BLaER1 treated with 17β-estradiol and CSF1 and Interleukin-3, amounts not matched to agents 10 nM and 100 nM (cell line): ENCODE measurements around the gene ATP11C.

Source experiments
- H3K27ac ChIP-seq, 11 experiments: shearing (Covaris generic); formaldehyde crosslinking; 2 replicates each; pipeline ENCODE4 v1.8.1; 2022
- H3K27me3 ChIP-seq, 11 experiments: shearing (Covaris generic); formaldehyde crosslinking; 2 replicates each; pipeline ENCODE4 v1.8.1; 2022
- H3K36me3 ChIP-seq, 11 experiments: shearing (Covaris generic); formaldehyde crosslinking; 2 replicates each; pipeline ENCODE4 v1.8.1; 2022
- H3K4me1 ChIP-seq, 10 experiments: shearing (Covaris generic); formaldehyde crosslinking; 2 replicates each; pipeline ENCODE4 v1.8.1; 2022
- H3K4me2 ChIP-seq, 11 experiments: shearing (Covaris generic); formaldehyde crosslinking; 2 replicates each; pipeline ENCODE4 v1.8.1; 2022
- H3K4me3 ChIP-seq, 10 experiments: shearing (Covaris generic); formaldehyde crosslinking; 2 replicates each; pipeline ENCODE4 v1.8.1; 2022
- H3K9ac ChIP-seq, 11 experiments: shearing (Covaris generic); formaldehyde crosslinking; 2 replicates each; pipeline ENCODE4 v1.8.1; 2022
- H3K9me3 ChIP-seq, 11 experiments: shearing (Covaris generic); formaldehyde crosslinking; replicated peaks in 1 of 11; 2 replicates each; pipeline ENCODE4 v1.8.1; 2022
- H4K20me1 ChIP-seq, 11 experiments: shearing (Covaris generic); formaldehyde crosslinking; 2 replicates each; pipeline ENCODE4 v1.8.1; 2022
- Cebpa-rat ChIP-seq, 11 experiments: shearing (Covaris generic); IDR thresholded peaks; 2 replicates each; pipeline ENCODE4 v1.8.1; 2022

ATP11C gene

DNA sequence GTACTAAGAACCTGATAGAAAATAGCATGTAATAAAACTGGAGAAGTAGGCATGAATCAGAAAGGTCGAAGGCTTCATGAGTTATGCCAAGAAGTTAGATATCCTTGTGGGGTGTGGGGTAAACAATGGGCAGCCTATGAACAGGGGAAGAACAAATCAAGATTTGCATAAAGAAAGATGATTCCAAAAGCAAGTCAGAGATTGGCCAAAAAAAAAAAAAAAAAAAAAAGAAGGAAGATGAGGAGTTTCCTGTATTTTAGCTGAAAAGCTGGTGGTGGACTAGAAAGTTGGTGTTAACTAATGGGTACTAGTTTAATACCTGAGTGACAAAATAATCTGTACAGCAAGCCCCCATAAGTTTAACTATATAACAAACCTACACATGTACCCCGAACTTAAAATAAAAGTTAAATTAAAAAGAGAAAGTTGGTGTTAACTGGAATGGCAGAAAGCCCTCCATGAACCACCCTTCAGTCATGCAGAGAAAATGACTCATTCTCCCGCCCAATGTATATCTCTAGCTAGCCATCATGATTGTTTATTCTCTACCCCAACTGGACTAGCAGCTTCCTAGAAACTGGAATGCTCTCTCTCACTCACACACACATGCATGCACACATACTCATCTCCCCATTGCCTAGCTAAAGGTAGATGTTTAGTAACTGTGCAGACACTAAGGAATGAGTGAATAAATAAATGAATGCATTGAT is 41.7 kb downstream of the ATP11C start:
- Histone ChIP-seq H3K4me1 (peaks cover 0 to 47% (median 0%) of the 10 kb centered on the region in 10 experiments; a peak in 6 of 20 replicates), H3K9ac (no peak overlapping the region), H3K9me3 (peaks cover 0 to 10% (median 0%) of the 10 kb centered on the region in 11 experiments; a peak in 1 of 22 replicates), H3K36me3 (0 out of 22 replicates have a peak, but pooled peaks cover 0 to 3% (median 0%) of the 10 kb centered on the region in 11 experiments), H3K4me3 (no peak overlapping the region), H4K20me1 (peaks cover 0 to 95% (median 46%) of the 10 kb centered on the region in 11 experiments; a peak in 15 of 22 replicates), H3K27me3 (peaks cover 76 to 100% (median 98%) of the 10 kb centered on the region in 11 experiments), H3K27ac (no peak overlapping the region), H3K4me2 (peak overlapping the region in 3 of 11 experiments; percentile 46 to 70 (median 69); a peak in 5 of 22 replicates)
- TF ChIP-seq Cebpa-rat (IDR thresholded peaks at IDR 0.05): no peak

DNA sequence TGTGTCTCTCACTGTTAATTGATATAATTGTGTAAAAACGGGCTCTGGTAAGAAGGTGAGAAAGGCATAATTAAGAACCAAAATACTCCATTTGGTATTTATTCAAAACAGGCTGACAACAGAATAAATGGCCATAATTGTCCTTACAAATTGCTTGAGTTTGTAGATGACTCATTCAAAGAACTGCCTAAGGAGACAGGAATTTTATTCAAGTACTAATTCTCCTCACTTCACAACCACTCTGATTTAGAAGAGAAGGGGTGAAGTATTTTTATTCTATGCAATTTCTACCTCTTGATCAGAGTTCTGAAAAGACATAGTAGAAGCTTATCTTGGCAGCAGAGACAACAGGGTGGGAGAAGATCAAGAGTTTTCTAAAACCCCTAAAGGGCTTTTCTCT is 43.1 kb downstream of the ATP11C start:
- Histone ChIP-seq H3K4me1 (peaks cover 0 to 47% (median 0%) of the 10 kb centered on the region in 10 experiments; a peak in 6 of 20 replicates), H3K27ac (no peak overlapping the region), H4K20me1 (peaks cover 0 to 93% (median 40%) of the 10 kb centered on the region in 11 experiments; a peak in 15 of 22 replicates), H3K9ac (no peak overlapping the region), H3K4me3 (no peak overlapping the region), H3K27me3 (peaks cover 79 to 100% (median 98%) of the 10 kb centered on the region in 11 experiments), H3K9me3 (peaks cover 0 to 10% (median 0%) of the 10 kb centered on the region in 11 experiments; a peak in 1 of 22 replicates), H3K4me2 (peak overlapping the region in 2 of 11 experiments; percentile 27 to 69; a peak in 1 of 22 replicates), H3K36me3 (0 out of 22 replicates have a peak, but pooled peaks cover 0 to 5% (median 0%) of the 10 kb centered on the region in 11 experiments)
- TF ChIP-seq Cebpa-rat (IDR thresholded peaks at IDR 0.05): no peak

DNA sequence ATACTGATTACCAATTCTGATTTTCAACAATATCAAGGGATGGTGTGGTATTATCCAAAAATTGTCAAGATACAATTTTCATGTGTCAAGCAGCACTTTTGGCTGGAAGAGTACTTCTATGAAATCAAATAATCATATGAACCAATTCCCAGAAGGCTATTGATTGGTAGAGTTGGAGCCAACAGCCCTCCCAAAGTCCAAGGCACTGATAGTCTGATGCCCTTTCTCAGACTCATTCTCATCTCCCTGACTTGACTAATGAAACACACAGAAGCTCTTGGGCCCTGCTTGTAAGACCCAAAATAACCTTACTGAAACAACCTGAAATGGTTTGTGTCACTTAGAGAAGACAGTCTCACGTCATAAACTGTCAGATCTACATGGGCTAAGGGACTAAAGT is 48.9 kb downstream of the ATP11C start:
- H3K27ac ChIP-seq: no peak overlapping the region
- peaks cover 0 to 12% (median 0%) of the 10 kb centered on the region in 10 experiments; a peak in 4 of 20 replicates for H3K4me1 ChIP-seq
- H3K27me3 ChIP-seq: peaks cover 81 to 100% (median 99%) of the 10 kb centered on the region in 11 experiments
- TF ChIP-seq Cebpa-rat (IDR thresholded peaks at IDR 0.05): no peak
- peaks cover 0 to 7% (median 0%) of the 10 kb centered on the region in 11 experiments; a peak in 1 of 22 replicates for H3K9me3 ChIP-seq
- peaks cover 0 to 8% (median 0%) of the 10 kb centered on the region in 11 experiments; a peak in 2 of 22 replicates for H3K36me3 ChIP-seq
- H3K4me3 ChIP-seq: no peak overlapping the region
- no peak overlapping the region for H3K9ac ChIP-seq
- no peak overlapping the region for H3K4me2 ChIP-seq
- peaks cover 0 to 84% (median 25%) of the 10 kb centered on the region in 11 experiments; a peak in 14 of 22 replicates for H4K20me1 ChIP-seq

DNA sequence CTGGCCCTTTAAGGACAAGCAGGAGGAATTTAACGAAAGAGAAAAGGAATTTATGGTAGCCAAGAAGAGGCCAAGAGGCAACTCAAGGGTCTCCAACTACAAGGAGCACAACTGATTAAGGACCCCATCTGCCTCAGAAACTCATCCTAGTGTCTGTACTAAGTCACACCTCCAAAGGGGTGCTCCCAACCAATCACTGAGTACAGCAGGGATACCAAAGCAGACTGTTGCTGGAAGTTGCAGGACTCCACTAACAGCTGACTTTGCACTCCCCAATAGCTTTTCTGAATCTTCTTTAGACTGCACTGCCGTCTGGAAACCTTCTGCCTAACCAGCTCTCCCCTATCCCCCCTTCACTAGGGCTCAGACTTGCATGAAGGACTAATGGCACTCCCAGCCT is 50.6 kb downstream of the ATP11C start:
- peaks cover 0 to 3% (median 0%) of the 10 kb centered on the region in 11 experiments; a peak in 1 of 22 replicates for H3K9me3 ChIP-seq
- H3K4me3 ChIP-seq: no peak overlapping the region
- no peak for TF ChIP-seq Cebpa-rat (IDR thresholded peaks at IDR 0.05)
- peaks cover 0 to 12% (median 0%) of the 10 kb centered on the region in 10 experiments; a peak in 4 of 20 replicates for H3K4me1 ChIP-seq
- no peak overlapping the region for H3K9ac ChIP-seq
- no peak overlapping the region for H3K27ac ChIP-seq
- H3K4me2 ChIP-seq: peak overlapping the region in 2 of 11 experiments; percentile 14 to 21; a peak in 1 of 22 replicates
- H3K36me3 ChIP-seq: peaks cover 0 to 8% (median 0%) of the 10 kb centered on the region in 11 experiments; a peak in 2 of 22 replicates
- peaks cover 87 to 100% (median 99%) of the 10 kb centered on the region in 11 experiments for H3K27me3 ChIP-seq
- peaks cover 0 to 84% (median 36%) of the 10 kb centered on the region in 11 experiments; a peak in 17 of 22 replicates for H4K20me1 ChIP-seq

DNA sequence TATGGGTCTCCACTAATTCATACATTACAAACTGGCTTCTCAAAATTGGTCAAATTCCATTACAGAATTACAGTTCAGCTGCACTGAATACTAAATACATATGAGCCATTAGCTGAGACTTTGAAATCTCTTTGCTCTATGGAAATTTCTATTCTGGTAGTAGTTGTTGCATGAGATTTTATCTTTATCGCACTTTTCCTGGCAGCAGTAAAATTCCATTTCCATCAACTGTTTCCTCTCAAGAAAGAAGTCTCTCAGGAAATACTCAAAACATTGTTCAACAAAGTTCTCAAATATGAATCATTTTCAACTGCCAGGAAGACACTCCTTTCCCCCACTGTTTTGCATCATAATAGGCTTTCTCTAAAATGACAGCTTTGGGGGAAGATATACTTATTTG is 51.3 kb downstream of the ATP11C start:
- TF ChIP-seq Cebpa-rat (IDR thresholded peaks at IDR 0.05): no peak

DNA sequence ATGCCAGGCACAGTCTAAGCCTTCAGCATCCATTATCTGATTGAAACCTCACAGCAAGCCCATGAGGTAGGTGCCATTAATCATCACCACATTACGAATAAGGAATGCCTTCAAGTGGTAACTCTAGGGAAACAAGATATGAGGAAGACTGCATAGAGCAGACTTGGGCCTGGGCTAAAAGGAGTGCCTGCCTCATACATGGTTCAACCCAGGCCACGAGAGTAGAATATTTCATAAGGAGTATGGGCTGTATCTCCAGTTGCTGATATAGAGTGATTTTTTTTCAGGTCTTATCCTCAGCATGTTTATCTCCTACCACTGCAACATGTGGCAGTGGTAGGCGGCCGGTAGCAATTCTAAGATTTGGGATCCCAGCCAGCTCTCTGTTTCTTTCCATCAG is 51.7 kb downstream of the ATP11C start:
- peaks cover 89 to 100% (median 100%) of the 10 kb centered on the region in 11 experiments for H3K27me3 ChIP-seq
- peaks cover 0 to 3% (median 0%) of the 10 kb centered on the region in 11 experiments; a peak in 1 of 22 replicates for H3K9me3 ChIP-seq
- H3K4me1 ChIP-seq: peaks cover 0 to 22% (median 0%) of the 10 kb centered on the region in 10 experiments; a peak in 4 of 20 replicates
- H4K20me1 ChIP-seq: peaks cover 0 to 84% (median 47%) of the 10 kb centered on the region in 11 experiments; a peak in 18 of 22 replicates
- peaks cover 0 to 8% (median 0%) of the 10 kb centered on the region in 11 experiments; a peak in 2 of 22 replicates for H3K36me3 ChIP-seq
- TF ChIP-seq Cebpa-rat (IDR thresholded peaks at IDR 0.05): no peak
- no peak overlapping the region for H3K4me2 ChIP-seq
- no peak overlapping the region for H3K4me3 ChIP-seq
- H3K9ac ChIP-seq: no peak overlapping the region
- no peak overlapping the region for H3K27ac ChIP-seq

More for the DNA sequence above, 51.3 kb downstream of the ATP11C start:
- Histone ChIP-seq H3K9me3 (peaks cover 0 to 3% (median 0%) of the 10 kb centered on the region in 11 experiments; a peak in 1 of 22 replicates), H3K4me2 (peak overlapping the region in 2 of 11 experiments; percentile 14 to 21; a peak in 1 of 22 replicates), H3K4me1 (peaks cover 0 to 17% (median 0%) of the 10 kb centered on the region in 10 experiments; a peak in 4 of 20 replicates), H3K4me3 (no peak overlapping the region), H4K20me1 (peaks cover 0 to 84% (median 43%) of the 10 kb centered on the region in 11 experiments; a peak in 18 of 22 replicates), H3K27me3 (peaks cover 89 to 100% (median 100%) of the 10 kb centered on the region in 11 experiments), H3K36me3 (peaks cover 0 to 8% (median 0%) of the 10 kb centered on the region in 11 experiments; a peak in 2 of 22 replicates), H3K27ac (no peak overlapping the region), H3K9ac (no peak overlapping the region)

DNA sequence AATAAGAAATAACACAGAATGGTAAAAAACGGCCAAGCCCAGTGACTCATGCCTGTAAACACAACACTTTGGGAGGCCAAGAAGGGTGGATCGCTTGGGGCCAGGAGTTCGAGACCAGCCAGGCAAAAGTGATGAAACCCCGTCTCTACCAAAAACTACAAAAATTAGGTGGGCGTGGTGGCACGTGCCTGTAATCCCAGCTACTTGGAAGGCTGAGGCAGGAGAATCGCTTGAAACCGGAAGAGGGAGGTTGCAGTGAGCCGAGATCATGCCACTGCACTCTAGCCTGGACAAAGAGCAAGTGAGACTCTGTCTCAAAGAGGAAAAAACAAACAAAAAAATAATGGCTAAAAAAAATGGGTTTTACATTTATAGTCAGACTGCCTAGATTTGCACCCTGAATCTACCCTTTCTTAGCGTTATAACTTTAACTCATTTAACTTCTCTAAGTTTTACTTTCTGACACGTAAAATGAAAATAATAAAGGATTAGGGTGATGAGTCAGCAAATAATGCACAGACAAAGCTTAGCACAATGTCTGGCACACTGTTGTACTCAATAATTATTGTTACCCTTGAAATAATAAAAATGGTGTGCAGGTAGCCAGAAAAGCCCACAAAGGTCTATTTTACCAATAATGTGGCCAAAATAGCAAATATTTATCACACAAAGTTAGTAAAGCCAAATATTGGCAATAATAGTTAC is 55.0 kb downstream of the ATP11C start:
- Histone ChIP-seq H3K27ac (no peak overlapping the region), H4K20me1 (peaks cover 0 to 97% (median 61%) of the 10 kb centered on the region in 11 experiments; a peak in 19 of 22 replicates)

DNA sequence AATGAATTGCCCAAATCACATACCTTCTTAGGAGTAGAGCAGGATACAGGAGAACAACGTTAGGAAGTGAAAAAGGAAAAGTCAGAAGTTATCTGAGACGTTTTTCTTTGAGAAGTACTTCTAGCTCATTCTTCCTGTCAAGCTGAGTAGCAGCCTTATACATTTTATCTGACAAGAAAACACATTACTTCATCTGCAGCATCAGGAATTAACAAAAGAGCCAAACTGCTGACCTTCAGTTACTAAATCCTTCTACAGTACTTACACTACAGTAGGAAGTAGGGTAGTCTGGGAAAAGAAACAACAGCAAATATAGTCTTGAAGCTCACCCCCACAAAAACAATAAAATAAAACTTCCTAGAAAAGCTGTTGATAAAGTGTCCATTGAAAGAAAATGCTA is 57.0 kb downstream of the ATP11C start:
- Histone ChIP-seq H3K4me2 (0 out of 22 replicates have a peak overlapping the region, but pooled peaks of 1 of the 11 experiments have one; percentile 2), H3K27me3 (peaks cover 76 to 99% (median 93%) of the 10 kb centered on the region in 11 experiments), H3K4me1 (peaks cover 0 to 27% (median 0%) of the 10 kb centered on the region in 10 experiments; a peak in 3 of 20 replicates), H3K9me3 (no peaks in the 10 kb centered on the region), H3K9ac (no peak overlapping the region), H3K4me3 (no peak overlapping the region), H4K20me1 (peaks cover 0 to 76% (median 48%) of the 10 kb centered on the region in 11 experiments; a peak in 19 of 22 replicates), H3K27ac (no peak overlapping the region), H3K36me3 (peaks cover 0 to 13% (median 0%) of the 10 kb centered on the region in 11 experiments; a peak in 3 of 22 replicates)
- TF ChIP-seq Cebpa-rat (IDR thresholded peaks at IDR 0.05): no peak

More for the DNA sequence above, 55.0 kb downstream of the ATP11C start:
- H3K4me1 ChIP-seq: peaks cover 0 to 35% (median 0%) of the 10 kb centered on the region in 10 experiments; a peak in 4 of 20 replicates
- H3K9ac ChIP-seq: no peak overlapping the region
- H3K27me3 ChIP-seq: peaks cover 88 to 100% (median 100%) of the 10 kb centered on the region in 11 experiments
- no peak overlapping the region for H3K4me3 ChIP-seq
- peaks cover 0 to 13% (median 0%) of the 10 kb centered on the region in 11 experiments; a peak in 3 of 22 replicates for H3K36me3 ChIP-seq
- no peaks in the 10 kb centered on the region for H3K9me3 ChIP-seq
- TF ChIP-seq Cebpa-rat (IDR thresholded peaks at IDR 0.05): no peak
- H3K4me2 ChIP-seq: no peak overlapping the region
